ENCODE results near the gene SUSD4.

SUSD4 gene

GRCh38 chr1:223209293-223209898, 154.6 kb downstream of the SUSD4 start:
- H3K4me3 ChIP-seq (ENCODE audit: low read depth, low read length) = no peak overlapping the region
- no peak for TF ChIP-seq CTCF (IDR thresholded peaks at IDR 0.05; ENCODE audit: control insufficient read depth, extremely low read depth, insufficient read depth)
- no peak for DNase-seq (ENCODE audit: low read depth)

GRCh38 chr1:223208164-223209076, 155.6 kb downstream of the SUSD4 start:
- no peak overlapping the region for H3K4me3 ChIP-seq (ENCODE audit: low read depth, low read length)
- DNase-seq (ENCODE audit: low read depth) = no peak
- no peak for TF ChIP-seq CTCF (IDR thresholded peaks at IDR 0.05; ENCODE audit: control insufficient read depth, extremely low read depth, insufficient read depth)

GRCh38 chr1:223207293-223208066, 156.5 kb downstream of the SUSD4 start:
- no peak overlapping the region for H3K4me3 ChIP-seq (ENCODE audit: low read depth, low read length)
- DNase-seq (ENCODE audit: low read depth) = no peak
- no peak for TF ChIP-seq CTCF (IDR thresholded peaks at IDR 0.05; ENCODE audit: control insufficient read depth, extremely low read depth, insufficient read depth)

GRCh38 chr1:223204424-223204823, 159.6 kb downstream of the SUSD4 start:
- TF ChIP-seq CTCF (IDR thresholded peaks at IDR 0.05; ENCODE audit: control insufficient read depth, extremely low read depth, insufficient read depth) = no peak
- H3K4me3 ChIP-seq (ENCODE audit: low read depth, low read length) = no peak overlapping the region
- no peak for DNase-seq (ENCODE audit: low read depth)

GRCh38 chr1:223203694-223204093, 160.3 kb downstream of the SUSD4 start:
- TF ChIP-seq CTCF (IDR thresholded peaks at IDR 0.05; ENCODE audit: control insufficient read depth, extremely low read depth, insufficient read depth) = no peak
- DNase-seq (ENCODE audit: low read depth) = no peak

GRCh38 chr1:223203034-223203408, 161.0 kb downstream of the SUSD4 start:
- no peak for DNase-seq (ENCODE audit: low read depth)
- no peak for TF ChIP-seq CTCF (IDR thresholded peaks at IDR 0.05; ENCODE audit: control insufficient read depth, extremely low read depth, insufficient read depth)

More at GRCh38 chr1:223203694-223204093, 160.3 kb downstream of the SUSD4 start:
- H3K4me3 ChIP-seq (ENCODE audit: low read depth, low read length) = no peak overlapping the region

More at GRCh38 chr1:223203034-223203408, 161.0 kb downstream of the SUSD4 start:
- H3K4me3 ChIP-seq (ENCODE audit: low read depth, low read length) = no peak overlapping the region

All from LNCaP clone FGC (cell line).